Chondrocyte (in vitro differentiated cells): ENCODE measurements around the gene C9orf85. TPM values are rescaled to one million over a fixed set of nuclear protein-coding genes. Genes with fewer than 3 reads are reported as not detected.

Experiments used
- DNase-seq: peaks from one replicate; pipeline ENCODE4 v3.0.0; 2021; ENCODE audit warnings: mixed read lengths, low spot score
- H3K27ac Mint-ChIP-seq: one replicate; pipeline ENCODE4 v1.8.0; 2021; ENCODE audit warnings: mild to moderate bottlenecking, moderate library complexity, mixed read lengths; ENCODE audit not compliant: unreplicated experiment
- H3K27me3 Mint-ChIP-seq: 2 replicates; pipeline ENCODE4 v1.8.0; 2021; ENCODE audit warnings: low read depth, mixed read lengths
- H3K36me3 Mint-ChIP-seq: 2 replicates; pipeline ENCODE4 v1.8.0; 2021; ENCODE audit warnings: low read depth, mixed read lengths
- H3K4me1 Mint-ChIP-seq: 2 replicates; pipeline ENCODE4 v1.8.0; 2021; ENCODE audit warnings: low read depth, mild to moderate bottlenecking, mixed read lengths
- H3K4me3 Mint-ChIP-seq: one replicate; pipeline ENCODE4 v1.8.0; 2021; ENCODE audit warnings: mild to moderate bottlenecking, moderate library complexity, mixed read lengths; ENCODE audit not compliant: unreplicated experiment
- H3K9me3 Mint-ChIP-seq: 2 replicates; pipeline ENCODE4 v1.8.0; 2021; ENCODE audit warnings: low read depth, mixed read lengths
- total RNA-seq: library from RNA; stranded (reverse); gene quantifications from 3 replicates; pipeline ENCODE4 v1.2.1, GENCODE V29; 2021
- TF ChIP-seq, protein P1 (sequence below): fragments of 200-600 bp; sonication (generic); IDR thresholded peaks from 2 replicates; pipeline ENCODE4 v1.5.0; 2021; ENCODE audit warnings: antibody characterized with exemption, mild to moderate bottlenecking, moderate library complexity

C9orf85 gene
- total RNA-seq, 1 donor from 2014 or later = 8.5 TPM

DNA sequence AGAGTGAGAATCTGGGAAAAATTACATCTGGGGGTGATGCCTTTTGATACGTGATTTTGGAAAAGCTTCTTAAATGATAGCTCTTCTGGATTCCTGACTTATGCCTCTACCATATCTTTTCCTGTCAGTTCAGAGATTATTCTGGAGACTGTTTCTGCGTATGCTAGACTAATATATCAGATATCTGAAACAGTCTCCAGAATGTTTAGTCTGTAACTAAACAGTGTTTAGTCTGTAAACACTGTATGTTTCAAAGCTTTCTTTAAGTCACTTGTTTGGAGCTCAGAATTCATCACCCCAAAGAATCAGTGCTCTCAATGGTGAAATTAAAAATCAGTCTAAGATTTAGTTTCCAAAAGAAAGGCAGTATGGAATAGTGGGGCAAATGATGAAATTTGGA lies 19.7 kb downstream of the C9orf85 start:
- Mint-ChIP-seq H3K27me3 (no peaks in the 10 kb centered on the region), H3K36me3 (no peaks in the 10 kb centered on the region), H3K4me3 (no peak overlapping the region), H3K4me1 (peaks cover 34% of the 10 kb centered on the region), H3K27ac (peak overlapping the region; percentile 29), H3K9me3 (peaks cover 5% of the 10 kb centered on the region)
- TF ChIP-seq, protein P1, sequence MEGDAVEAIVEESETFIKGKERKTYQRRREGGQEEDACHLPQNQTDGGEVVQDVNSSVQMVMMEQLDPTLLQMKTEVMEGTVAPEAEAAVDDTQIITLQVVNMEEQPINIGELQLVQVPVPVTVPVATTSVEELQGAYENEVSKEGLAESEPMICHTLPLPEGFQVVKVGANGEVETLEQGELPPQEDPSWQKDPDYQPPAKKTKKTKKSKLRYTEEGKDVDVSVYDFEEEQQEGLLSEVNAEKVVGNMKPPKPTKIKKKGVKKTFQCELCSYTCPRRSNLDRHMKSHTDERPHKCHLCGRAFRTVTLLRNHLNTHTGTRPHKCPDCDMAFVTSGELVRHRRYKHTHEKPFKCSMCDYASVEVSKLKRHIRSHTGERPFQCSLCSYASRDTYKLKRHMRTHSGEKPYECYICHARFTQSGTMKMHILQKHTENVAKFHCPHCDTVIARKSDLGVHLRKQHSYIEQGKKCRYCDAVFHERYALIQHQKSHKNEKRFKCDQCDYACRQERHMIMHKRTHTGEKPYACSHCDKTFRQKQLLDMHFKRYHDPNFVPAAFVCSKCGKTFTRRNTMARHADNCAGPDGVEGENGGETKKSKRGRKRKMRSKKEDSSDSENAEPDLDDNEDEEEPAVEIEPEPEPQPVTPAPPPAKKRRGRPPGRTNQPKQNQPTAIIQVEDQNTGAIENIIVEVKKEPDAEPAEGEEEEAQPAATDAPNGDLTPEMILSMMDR = no peak
- DNase-seq = no peak

DNA sequence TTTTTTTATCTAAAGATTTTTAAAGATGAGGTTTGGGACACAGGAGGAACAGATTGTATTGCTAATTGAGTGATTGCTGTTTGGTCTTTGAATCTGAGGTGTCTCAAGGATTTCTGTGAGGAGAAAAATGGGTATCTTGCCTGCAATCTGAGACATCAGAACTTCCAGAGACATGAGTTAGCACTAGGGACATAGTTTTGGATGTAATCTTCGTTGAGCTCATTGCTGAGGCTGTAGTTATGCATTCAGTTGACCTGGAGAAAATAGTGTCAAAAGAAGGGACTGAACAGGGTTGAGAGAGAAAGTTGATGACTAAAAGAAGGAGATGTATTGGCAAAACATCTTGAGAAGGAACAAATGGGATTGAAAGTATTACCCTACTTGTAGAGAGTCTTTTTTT lies 24.6 kb downstream of the C9orf85 start:
- no peak for DNase-seq
- no peak overlapping the region for H3K27ac Mint-ChIP-seq
- no peaks in the 10 kb centered on the region for H3K27me3 Mint-ChIP-seq
- no peaks in the 10 kb centered on the region for H3K36me3 Mint-ChIP-seq
- H3K9me3 Mint-ChIP-seq = peaks cover 5% of the 10 kb centered on the region
- TF ChIP-seq, protein P1 = no peak
- H3K4me3 Mint-ChIP-seq = no peak overlapping the region
- peaks cover 19% of the 10 kb centered on the region for H3K4me1 Mint-ChIP-seq

DNA sequence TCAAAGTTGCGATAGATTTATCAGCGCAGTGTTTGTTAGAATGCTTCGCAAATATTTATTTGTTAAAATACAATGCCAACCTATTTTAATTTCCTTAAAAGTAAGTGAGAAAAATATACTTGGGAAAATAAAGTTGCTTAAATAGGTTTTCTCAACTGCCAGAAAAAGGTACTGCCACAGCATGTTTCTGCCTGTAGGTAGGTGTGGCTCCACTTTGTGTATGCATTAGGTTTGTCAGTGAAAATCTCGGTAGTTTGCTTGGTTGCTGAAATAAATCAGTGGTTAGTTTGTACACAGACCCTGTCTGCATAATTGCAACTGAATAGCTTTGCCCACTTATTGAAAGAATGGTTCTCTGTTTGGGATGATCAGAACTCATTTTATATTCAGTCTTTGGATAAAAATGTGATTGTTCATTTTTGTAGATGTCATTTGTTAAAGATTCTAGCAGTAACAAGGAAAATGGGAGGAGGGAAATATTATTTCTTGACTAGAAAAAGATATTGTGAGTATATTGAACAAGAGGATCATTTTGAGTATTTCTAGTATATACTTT lies 25.7 kb downstream of the C9orf85 start:
- Mint-ChIP-seq H3K9me3 (peaks cover 5% of the 10 kb centered on the region), H3K4me1 (peaks cover 25% of the 10 kb centered on the region), H3K36me3 (no peaks in the 10 kb centered on the region), H3K27ac (no peak overlapping the region), H3K4me3 (no peak overlapping the region), H3K27me3 (no peaks in the 10 kb centered on the region)
- TF ChIP-seq, protein P1 = no peak
- DNase-seq = no peak

DNA sequence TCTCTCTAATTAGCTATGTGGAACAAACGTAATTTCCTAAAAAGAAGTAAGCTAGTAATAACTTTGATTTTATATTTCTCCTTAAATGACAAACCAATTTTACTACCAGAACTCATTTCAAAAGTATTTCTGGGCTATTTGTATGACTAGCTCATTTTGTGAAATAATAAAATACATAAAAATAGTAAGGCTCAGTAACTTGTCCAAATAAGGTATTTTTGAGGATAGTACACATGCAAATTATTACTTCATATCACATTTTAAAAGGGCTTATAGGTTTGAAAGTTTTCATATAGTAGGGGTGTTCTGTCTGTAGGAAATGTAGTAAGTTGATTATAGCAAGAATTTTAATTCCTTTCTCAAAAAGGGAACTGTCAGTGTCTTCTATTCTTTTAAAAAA lies 26.5 kb downstream of the C9orf85 start:
- H3K36me3 Mint-ChIP-seq = no peaks in the 10 kb centered on the region
- H3K4me1 Mint-ChIP-seq = peaks cover 28% of the 10 kb centered on the region
- no peaks in the 10 kb centered on the region for H3K27me3 Mint-ChIP-seq
- no peak overlapping the region for H3K4me3 Mint-ChIP-seq
- no peak overlapping the region for H3K27ac Mint-ChIP-seq
- peaks cover under 1% of the 10 kb centered on the region for H3K9me3 Mint-ChIP-seq
- TF ChIP-seq, protein P1 = no peak
- no peak for DNase-seq

DNA sequence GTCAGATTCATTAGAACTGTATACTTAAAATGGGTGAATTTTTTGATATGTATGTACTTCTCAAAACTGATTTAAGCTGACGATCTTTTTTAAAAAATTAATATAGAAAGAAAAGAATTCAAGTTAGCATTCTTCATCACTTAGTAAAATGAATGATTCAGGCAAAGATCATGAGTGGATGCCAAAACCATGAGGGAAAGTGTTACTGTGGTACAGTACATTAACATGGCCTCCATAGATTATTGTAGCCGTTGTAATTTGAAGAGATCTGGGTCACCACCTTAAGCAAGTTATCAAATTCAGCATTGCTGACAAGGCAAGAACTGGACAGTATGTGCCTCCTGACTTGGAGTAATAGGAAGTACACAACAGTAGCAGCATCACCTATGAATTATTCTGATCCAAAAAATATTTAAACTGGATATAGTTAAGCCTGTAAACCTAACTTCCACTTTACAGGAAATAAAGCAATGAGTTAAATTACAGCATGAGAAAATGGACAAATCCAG lies 29.7 kb downstream of the C9orf85 start:
- Mint-ChIP-seq H3K27me3 (no peaks in the 10 kb centered on the region), H3K36me3 (no peaks in the 10 kb centered on the region), H3K4me1 (peaks cover 44% of the 10 kb centered on the region), H3K9me3 (no peaks in the 10 kb centered on the region), H3K27ac (no peak overlapping the region), H3K4me3 (no peak overlapping the region)
- TF ChIP-seq, protein P1 = no peak
- DNase-seq = no peak
